A375 (cell line): ENCODE data around the gene RXFP1. TPM values are rescaled to one million over a fixed set of nuclear protein-coding genes. Genes with fewer than 3 reads are reported as not detected.

Experiments
- small RNA-seq: library from RNA; depleted of rRNA; stranded (forward); fragments of <200 nt; gene quantifications from one replicate; pipeline ENCODE3, GENCODE V24; 2014
- total RNA-seq: library from RNA; depleted of rRNA; stranded (reverse); fragments of >200 nt; shearing (Covaris generic); gene quantifications from 2 replicates; pipeline ENCODE4 v1.2.3, GENCODE V29; 2014; rRNA removed

Gene RXFP1
- total RNA-seq: not detected in 2 replicates

GRCh38 chr4:158521484-158522088, at the start of gene RXFP1:
RXFP1 (plus strand) TSS chr4:158521882; CDS start chr4:158521977, 95 bp downstream.

DNA sequence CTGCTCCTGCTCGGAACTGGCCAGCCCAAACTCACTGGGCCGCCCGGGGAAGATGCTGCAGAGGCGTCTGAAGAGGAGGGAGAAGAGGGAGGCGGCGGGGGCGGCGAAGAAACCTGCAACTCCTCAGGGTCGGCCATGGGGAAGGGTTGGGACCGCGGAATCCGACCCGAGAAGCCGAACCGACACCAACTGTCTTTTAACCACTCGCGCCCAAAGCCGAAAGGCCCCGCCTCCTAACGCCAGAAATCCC, 149.9 kb downstream of the RXFP1 start, which contains the start of gene C4orf46:
Gene C4orf46 (minus strand): TSS at position 223 of the 250 bp plus-strand sequence. CDS start 86 bp downstream, at position 137.

GRCh38 chr4:158671915-158672806, 150.5 kb downstream of the RXFP1 start, which contains the start of gene ETFDH:
ETFDH (plus strand) TSS chr4:158672296; CDS start chr4:158672457, 161 bp downstream.

Small RNA genes within 50 kb of the gene (small RNA-seq; reads per million reads assigned to genes)
- gene RF00012: 0.54 reads per million, percentile 29 among the genes with 10 or more reads in this experiment

Other genes starting within 250 kb of the RXFP1 start
- gene C4orf46, start 150.0 kb downstream of the RXFP1 start, total RNA-seq: 7.3 and 8.2 TPM in 2 replicates
- 15.3 and 21.0 TPM in 2 replicates for gene ETFDH, start 150.4 kb downstream of the RXFP1 start, total RNA-seq
- gene PPID, start 201.5 kb downstream of the RXFP1 start, total RNA-seq: 26.2 and 33.6 TPM in 2 replicates
- gene FNIP2, start 247.1 kb downstream of the RXFP1 start, total RNA-seq: 5.1 and 5.7 TPM in 2 replicates